ENCODE data around the gene SLAMF8.

- no peak for TF ChIP-seq POLR2AphosphoS5 (IDR thresholded peaks at IDR 0.05; ENCODE audit: low read depth, low read length)
- TF ChIP-seq REST (IDR thresholded peaks at IDR 0.05; ENCODE audit: insufficient read depth in 1 of 2, low read depth in 2 of 2, low read length in 2 of 2) = no peak
- TF ChIP-seq TAF1 (IDR thresholded peaks at IDR 0.05; ENCODE audit: borderline replicate concordance, insufficient read depth, low read length) = no peak
- no peak for TF ChIP-seq SIN3A (IDR thresholded peaks at IDR 0.05; ENCODE audit: borderline replicate concordance, insufficient read depth, low read length)
- TF ChIP-seq FOXP2 (optimal IDR thresholded peaks at IDR 0.05; ENCODE audit: borderline replicate concordance, extremely low read depth, extremely low read length, insufficient read depth) = no peak
Observed at GRCh38 chr1:159835356-159835755, 8.7 kb downstream of the SLAMF8 start.
